GM10266 (cell line): ENCODE data around the gene CFAP58.

Source experiments
- DNase-seq: peaks from one replicate; pipeline ENCODE4 v3.0.0; 2012; ENCODE audit errors: extremely low spot score
- CTCF ChIP-seq: IDR thresholded peaks from 2 replicates; pipeline ENCODE4 v1.5.1; 2012; ENCODE audit warnings: mild to moderate bottlenecking, low read depth; ENCODE audit not compliant: control insufficient read depth, insufficient read depth; ENCODE audit errors: missing control alignments

The CFAP58 gene

GRCh38 chr10:104332243-104333031 lies 21.2 kb upstream of the CFAP58 start:
- no peak for DNase-seq
- no peak for TF ChIP-seq CTCF

GRCh38 chr10:104333032-104333727 lies 20.5 kb upstream of the CFAP58 start:
- no peak for TF ChIP-seq CTCF
- no peak for DNase-seq

- DNase-seq: no peak
- TF ChIP-seq CTCF: no peak
These were observed 19.8 kb upstream of the CFAP58 start for GRCh38 chr10:104333728-104334373.

GRCh38 chr10:104334561-104334960 lies 19.1 kb upstream of the CFAP58 start:
- DNase-seq: no peak
- no peak for TF ChIP-seq CTCF

DNA sequence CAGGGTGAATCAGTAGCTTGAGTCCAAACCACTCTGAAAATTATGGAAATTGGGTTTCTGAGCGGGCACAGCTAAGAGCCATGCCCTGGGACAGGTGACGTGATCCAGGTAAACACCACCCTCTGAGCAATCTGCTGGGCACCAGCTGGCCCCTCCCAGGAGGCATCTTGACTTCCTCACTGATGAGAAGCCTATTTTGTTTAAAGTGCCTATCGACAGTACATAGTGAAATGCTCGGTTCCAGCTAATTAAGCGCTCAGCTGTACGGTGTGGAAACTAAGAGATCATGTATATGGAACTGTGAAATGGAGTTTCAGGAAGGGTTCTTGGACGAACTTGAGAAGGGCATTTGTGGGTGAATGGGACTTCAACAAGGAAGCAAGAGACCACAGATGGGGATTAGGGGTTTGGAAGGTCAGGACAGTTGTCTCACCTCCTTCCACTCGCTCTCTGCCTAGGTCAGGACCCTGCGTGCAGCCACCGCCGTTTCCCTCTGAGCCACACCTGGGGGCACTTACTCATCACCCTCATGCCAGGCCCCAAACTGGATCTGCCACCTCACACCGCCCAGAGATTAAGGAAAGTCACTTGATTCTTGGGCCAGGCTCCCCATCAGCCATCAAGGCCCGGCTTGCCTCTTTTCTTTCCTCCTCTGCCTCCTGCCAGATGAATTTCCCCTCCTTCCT lies 18.5 kb upstream of the CFAP58 start:
- DNase-seq: no peak
- no peak for TF ChIP-seq CTCF

DNA sequence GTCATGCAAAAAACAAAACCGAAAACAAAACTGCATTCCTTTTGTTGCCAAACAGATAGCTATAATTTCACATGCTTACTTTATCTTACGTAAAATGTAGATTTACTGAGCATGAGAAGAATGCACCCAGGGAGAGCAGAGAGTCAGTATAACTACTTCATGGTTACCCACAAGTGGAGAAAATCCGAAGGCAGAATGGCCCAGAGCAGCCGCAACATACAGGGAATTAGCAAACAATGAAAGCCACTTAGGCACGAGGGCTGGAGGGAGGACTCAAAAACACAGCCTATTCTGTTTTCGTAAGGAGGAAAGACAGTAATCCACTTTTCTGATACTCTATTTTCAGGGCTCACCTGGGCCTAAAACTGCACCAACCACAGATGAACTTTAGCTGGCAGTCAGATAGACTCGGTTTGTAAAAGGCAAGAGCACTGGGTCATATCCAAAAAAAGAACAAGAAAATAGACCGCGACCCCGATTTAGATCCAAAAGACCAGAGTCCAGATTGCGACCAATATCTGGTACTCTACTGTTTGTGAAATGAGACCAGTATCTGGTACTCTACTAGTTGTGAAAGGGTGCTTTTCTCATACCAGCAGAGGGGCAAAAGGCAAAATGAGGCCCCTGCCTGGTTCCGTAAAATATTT lies 16.7 kb upstream of the CFAP58 start:
- TF ChIP-seq CTCF: no peak

More for the DNA sequence above, 16.7 kb upstream of the CFAP58 start:
- DNase-seq: no peak
